OCI-LY3 (cell line): ENCODE data around the gene LGALS9B.
"Not testable (repeated sequence)": the region's sequence is repeated elsewhere in the genome, so short reads cannot be mapped to it uniquely, and the experiment has no call there.

ENCODE experiments used
- CTCF ChIP-seq: fragments of 200-600, 300-600 bp; sonication (generic); IDR thresholded peaks from 2 replicates; pipeline ENCODE4 v1.5.1; 2014; ENCODE audit warnings: antibody characterized with exemption, low read length, low read depth
- EZH2phosphoT487 ChIP-seq: fragments of 200-600 bp; shearing (Covaris generic); IDR thresholded peaks from 2 replicates; pipeline ENCODE4 v1.6.1; 2018; ENCODE audit warnings: antibody characterized with exemption, mixed run types, low read depth

DNA sequence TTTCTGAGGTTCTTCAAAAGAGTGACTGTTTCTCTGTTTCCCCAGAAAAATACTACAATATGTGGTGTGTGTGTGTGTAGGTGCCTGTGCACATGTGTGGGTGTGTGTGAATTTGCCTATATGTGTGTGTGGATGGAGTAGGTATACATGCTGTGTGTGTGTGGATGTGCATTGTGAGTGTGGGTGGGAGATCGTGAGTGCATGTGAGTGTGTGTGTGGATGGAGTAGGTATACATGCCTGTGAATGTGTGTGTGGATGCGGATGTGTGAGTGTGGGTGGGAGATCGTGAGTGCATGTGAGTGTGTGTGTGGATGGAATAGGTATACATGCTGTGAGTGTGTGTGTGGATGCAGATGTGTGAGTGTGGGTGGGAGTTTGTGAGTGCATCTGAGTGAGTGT is 32.2 kb downstream of the LGALS9B start:
- TF ChIP-seq CTCF, EZH2phosphoT487: not testable (repeated sequence)
